ENCODE data around the gene MARK2.

The MARK2 gene

DNA sequence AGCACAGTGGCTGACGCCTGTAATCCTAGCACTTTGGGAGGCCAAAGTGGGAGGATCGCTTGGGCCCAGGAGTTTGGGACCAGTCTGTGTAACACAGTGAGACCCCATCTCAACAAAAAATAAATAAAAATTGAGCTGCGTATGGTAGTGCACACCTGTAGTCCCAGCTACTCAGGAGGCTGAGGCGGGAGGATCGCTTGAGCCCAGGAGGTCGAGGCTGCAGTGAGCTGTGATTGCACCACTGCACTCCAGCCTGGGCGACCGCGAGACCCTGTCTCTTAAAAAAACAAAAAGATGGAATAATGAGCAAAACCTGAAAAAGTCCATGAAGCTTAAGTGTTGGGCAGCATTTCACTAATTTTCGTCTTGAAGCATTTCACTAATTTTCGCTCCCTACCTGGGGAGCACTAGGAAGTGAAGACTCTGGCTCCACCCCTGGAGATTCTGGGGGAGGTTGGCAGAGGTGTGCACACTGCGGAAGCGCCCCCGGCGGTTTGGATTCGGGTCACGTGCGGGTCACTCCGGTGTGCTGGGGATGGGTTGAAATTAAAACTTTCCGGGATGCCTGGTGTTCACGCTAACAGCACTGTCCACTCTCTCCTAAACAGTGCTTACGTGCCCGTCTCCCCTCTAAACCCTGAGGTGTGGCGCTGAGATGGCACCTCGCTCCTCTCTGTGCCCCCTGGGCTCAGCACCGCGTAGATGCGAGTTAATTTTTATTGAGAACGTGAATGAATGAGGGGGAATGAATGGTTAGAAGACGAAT, 99.0 kb downstream of the MARK2 start:
- no peak for DNase-seq

DNA sequence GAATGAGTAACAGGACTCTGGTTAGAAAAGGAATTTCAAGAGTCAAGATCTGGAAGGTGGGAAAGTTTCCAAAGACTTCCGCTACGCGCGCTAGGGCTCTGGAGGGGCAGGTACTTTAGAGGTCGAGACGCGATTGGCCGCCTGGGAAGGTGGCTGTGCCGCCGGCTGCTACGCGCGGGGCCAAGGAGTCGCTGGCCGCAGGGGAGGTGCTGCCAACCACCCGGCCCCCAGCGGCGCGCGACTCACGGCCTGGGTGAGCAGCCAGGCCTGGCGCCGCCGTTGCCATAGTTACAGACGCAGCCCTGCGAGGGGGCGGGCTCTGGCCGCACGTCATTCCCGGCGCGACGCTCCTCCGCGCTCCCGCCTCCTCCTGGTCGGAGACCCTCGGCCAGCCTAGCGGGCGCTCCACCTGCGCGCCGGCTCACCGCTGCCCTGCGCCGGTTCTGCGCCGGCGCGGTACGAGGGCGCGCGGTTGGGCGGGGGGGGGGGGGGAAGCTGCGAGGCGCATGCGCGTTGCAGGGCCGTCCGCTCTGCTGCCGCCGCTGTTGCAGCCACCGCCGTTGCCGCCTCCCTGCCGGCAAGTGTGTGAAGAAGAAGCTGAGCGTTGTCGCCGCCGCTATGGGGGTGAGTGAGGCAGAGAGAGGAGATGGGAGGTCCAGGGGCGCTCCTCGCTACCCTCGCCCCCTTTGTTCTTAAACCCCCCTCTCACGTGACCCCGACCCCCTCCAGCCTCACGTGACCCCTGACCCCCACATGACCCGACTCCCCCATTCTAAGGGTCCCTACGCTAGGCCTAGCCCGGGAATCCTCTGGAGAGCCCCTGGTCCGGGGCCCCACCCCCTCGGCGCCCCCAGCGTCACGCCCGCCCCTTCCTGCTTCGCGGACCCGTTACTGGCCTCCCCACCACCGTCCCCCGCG, 99.8 kb downstream of the MARK2 start, which contains the start of gene NAA40:
Gene NAA40 (plus strand): TSS at position 524 of the 918 bp plus-strand sequence. CDS start 95 bp downstream, at position 619.
- peak; percentile 94 for DNase-seq

DNA sequence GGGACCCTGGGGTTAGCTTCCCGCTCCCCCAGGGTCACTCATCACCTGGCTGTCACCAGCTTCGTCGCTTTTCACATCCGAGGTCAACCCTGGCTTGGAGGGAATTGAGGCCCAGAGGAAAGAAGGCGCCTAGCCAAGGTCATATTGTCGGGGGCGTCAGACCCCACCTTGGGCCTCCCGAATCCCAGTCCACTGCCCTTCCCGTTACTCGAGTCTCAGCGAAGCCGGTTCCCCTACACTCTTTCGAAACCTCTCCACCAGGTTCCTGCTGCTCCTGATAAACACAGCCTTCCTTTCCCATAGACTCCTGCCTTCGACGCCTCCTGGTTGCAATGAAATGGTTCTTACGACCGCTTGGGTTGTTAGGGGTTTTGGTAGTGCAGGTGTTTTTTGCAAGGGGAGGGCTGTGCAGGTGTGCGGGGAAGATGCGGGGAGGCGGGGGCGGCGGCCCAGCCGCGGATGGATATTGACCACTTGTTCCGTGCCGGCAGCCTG, 100.5 kb downstream of the MARK2 start:
- DNase-seq: no peak

DNA sequence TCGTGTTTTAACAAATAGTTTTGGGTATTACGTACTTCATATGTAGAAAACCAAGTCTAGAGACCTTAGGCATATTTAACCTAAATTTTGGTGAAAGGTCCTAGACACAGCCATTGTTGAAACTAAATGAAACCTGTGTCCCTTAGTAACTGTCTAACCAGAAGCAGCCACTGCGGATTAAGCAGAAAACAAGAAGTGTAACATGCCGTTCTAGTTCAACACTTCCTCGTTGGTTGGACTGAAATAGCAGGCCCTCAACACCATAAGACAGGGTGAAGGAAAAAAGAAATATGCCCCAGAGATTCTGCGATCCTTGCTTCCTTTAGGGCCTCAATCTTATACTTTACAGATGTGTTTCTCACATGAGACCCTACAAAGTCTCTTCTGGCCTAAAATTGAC, 101.9 kb downstream of the MARK2 start:
- no peak for DNase-seq

DNA sequence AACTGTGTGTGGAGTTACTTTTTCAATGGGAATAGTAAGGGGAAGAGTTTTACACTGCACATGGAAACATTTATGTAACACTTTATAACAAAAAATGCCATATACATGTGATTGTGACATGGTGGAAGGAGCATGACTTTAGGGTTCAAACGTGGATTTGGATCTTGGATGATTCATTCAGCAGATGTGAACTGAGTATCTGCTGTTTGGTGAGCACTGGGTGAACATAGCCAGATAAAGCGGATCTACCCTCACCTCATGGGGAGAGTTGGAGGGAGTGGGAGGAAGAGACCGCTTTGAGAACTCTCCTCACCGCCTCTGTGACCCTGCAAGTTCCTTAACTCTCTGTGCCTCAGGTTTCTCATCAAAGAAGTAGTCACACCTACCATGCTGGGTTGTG, 103.0 kb downstream of the MARK2 start:
- DNase-seq: no peak

DNA sequence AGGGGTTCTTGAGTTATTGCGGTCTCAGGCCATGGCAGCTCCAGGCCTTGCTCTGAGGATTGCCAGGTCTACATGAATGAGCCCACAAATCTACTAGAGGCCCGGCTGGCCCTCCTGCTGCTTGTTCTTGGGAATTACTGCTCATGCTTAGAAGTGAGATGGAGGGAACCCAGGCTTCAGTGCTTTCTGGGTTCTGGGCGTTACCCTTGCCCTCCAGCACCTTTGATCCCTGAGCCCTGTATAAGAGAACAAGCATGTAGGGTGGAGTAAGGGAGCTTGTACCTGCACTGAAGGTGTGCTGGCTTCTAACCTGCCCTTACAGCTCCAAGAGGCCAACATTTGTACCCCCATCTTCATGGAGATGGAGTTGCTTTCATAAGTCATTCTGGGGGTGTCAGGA, 103.9 kb downstream of the MARK2 start:
- no peak for DNase-seq

DNA sequence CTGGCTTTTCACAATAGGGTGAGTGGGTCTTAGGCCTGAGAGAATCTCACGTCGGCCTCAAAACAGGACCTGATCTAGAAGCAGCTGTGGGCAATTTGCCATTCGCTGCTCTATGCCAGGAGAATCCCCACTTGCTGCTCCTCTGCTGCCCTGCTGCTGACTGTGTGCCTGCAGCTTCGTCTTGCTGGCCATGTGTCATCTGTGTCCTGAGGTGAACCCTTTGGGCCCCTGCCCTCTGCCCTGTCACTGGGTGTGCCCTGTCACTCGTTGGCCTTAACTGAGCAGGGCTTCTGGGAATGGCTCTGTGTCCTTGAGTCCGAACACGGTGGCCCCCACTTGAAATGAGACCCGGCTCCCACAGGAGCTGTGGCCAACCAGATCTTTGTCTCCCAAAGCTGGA, 106.1 kb downstream of the MARK2 start:
- peak; percentile 51 for DNase-seq

DNA sequence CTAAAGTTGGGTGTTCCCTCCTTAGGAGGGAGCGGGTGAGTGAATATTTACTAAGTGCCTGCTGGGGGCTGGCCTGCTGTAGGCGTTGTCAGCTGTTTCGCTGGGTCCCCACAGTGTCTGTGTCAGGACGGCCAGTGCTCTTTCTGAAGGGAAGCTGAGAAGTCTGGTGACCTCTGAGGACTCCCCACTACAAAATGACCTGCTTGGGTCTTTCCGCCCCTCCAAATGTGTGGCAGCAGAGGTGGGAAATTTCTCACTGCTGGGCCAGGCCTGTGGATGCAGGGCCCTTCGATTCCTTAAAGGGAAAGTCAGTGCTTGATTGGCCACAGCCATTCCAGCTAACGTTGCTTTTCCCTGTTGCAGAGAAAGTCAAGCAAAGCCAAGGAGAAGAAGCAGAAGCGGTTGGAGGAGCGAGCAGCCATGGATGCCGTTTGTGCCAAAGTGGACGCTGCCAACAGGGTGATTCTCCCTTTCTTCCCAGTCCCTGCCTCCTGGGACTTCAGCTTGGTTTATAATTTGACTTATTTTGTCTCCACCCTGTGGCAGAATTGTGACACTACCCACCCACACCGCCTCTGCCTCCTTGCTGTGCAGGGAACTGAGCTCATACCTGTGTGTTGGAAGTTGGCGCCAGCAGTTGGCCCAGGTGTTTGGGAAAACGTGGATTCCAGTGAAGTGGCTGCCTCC, 106.7 kb downstream of the MARK2 start:
- peak; percentile 77 for DNase-seq

DNA sequence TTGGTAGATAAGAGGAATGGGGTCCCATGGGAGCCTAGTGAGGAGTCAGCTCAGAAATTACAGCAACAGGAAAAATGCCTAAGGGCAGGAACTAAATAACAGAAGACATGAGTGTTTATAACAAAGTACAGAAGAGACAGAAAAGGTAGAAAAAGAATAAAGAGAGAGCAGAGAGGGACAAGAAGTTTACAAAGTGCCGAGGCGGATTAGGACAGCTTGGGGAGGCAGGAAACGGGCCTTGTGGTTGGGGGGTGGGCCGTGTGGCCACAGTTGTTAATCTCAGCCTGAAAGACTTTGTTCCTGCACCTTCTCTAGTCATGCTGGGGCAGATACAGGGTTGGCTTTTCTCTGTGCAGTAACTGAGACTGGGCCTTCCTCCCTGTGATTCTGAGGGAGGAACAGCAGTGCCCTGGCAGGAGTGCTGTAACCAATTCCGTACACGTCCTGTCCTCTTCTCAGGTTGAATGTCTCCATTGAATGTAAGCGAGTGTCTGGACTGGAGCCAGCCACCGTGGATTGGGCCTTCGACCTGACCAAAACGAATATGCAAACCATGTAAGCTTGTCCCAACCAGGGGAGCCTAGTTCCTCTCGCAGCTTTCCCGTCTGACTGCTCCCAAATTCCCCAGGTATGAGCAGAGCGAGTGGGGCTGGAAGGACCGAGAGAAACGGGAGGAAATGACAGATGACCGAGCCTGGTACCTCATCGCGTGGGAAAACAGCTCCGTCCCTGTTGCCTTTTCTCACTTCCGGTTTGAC, 113.0 kb downstream of the MARK2 start:
- DNase-seq: no peak

DNA sequence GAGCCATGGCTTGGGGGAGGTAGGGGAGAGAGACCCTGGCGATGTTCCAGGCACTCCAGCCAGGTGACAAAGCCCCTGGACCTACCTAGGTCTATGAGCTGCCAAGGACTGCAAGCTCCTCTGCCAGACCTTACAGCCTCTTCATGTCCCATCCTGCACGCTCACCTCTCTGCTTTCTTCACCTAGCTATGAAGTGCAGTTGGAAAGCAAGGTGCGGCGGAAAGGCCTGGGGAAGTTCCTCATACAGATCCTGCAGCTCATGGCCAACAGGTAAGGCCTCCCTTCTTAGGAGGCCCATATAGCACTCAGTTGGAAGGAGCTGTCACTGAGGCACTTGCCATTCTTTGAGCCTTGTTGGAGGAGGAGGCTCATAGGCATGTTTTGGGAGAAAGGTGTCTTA, 113.7 kb downstream of the MARK2 start:
- no peak for DNase-seq

DNA sequence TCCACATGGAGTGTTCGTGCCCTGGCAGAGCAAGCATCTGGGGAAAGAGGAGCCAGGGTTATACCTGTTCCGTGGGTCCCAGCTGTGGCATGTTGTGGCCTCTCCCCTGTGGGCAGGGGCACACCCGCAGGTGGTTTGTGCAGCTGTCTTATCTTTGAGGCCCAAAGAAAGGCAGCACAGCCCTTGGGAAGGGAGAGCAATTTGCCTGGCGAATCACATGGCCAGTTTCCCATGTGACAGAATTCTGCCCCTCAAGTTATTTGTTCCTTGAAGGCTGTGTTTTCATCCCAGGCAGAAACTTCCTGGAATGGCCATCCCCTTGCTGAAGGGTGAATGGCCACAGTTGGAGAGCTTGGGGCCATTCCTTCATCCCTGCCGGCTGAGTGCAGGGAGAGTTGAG, 119.1 kb downstream of the MARK2 start:
- DNase-seq: no peak
